ENCODE data around the gene SEC24C.
"Not testable (repeated sequence)": the region's sequence is repeated elsewhere in the genome, so short reads cannot be mapped to it uniquely, and the experiment has no call there.

SEC24C gene

DNA sequence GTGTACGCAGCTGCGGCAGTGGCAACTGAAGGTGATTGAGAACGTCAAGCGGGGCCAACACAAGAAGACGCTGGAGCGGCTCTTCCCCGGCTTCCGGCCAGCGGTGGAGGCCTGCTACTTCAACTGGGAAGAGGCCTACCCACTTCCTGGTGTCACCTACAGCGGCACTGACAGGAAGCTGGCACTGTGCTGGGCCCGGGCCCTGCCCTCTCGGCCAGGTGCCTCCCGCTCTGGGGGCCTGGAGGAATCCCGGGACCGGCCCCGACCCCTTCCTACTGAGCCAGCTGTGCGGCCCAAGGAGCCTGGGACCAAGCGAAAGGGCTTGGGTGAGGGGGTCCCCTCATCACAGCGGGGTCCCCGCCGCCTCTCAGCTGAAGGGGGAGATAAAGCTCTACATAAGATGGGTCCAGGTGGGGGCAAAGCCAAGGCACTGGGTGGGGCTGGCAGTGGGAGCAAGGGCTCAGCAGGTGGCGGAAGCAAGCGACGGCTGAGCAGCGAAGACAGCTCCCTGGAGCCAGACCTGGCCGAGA, 47.8 kb downstream of the SEC24C start:
- Histone ChIP-seq H3K9me2 (replicated peaks; ENCODE audit: control insufficient read depth, low read length) (no peaks in the 10 kb centered on the region), H3F3A (ENCODE audit: control insufficient read depth, insufficient read depth) (no peaks in the 10 kb centered on the region), H3K9me3 (ENCODE audit: control insufficient read depth, insufficient read depth, low read length) (no peaks in the 10 kb centered on the region), H3K79me2 (ENCODE audit: control insufficient read depth, low read length) (peaks cover 6% of the 10 kb centered on the region), H3K27ac (ENCODE audit: low read depth, low read length) (no peak overlapping the region), H3K36me3 (ENCODE audit: control insufficient read depth, low read length) (peaks cover 50% of the 10 kb centered on the region), H3K27me3 (ENCODE audit: control insufficient read depth, low read length) (no peaks in the 10 kb centered on the region), H3K4me2 (ENCODE audit: low read length) (no peak overlapping the region), H3K4me3 (ENCODE audit: low read length) (no peak overlapping the region), H3K4me1 (ENCODE audit: control insufficient read depth, low read length) (peaks cover 4% of the 10 kb centered on the region; the same call in 1 of the 2 replicates), H4K20me1 (ENCODE audit: control insufficient read depth, insufficient read depth, low read depth, low read length) (no peaks in the 10 kb centered on the region)
- TF ChIP-seq, protein P1, sequence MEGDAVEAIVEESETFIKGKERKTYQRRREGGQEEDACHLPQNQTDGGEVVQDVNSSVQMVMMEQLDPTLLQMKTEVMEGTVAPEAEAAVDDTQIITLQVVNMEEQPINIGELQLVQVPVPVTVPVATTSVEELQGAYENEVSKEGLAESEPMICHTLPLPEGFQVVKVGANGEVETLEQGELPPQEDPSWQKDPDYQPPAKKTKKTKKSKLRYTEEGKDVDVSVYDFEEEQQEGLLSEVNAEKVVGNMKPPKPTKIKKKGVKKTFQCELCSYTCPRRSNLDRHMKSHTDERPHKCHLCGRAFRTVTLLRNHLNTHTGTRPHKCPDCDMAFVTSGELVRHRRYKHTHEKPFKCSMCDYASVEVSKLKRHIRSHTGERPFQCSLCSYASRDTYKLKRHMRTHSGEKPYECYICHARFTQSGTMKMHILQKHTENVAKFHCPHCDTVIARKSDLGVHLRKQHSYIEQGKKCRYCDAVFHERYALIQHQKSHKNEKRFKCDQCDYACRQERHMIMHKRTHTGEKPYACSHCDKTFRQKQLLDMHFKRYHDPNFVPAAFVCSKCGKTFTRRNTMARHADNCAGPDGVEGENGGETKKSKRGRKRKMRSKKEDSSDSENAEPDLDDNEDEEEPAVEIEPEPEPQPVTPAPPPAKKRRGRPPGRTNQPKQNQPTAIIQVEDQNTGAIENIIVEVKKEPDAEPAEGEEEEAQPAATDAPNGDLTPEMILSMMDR (IDR thresholded peaks at IDR 0.05; ENCODE audit: low read depth, low read length, poor library complexity, severe bottlenecking) = no peak
- TF ChIP-seq EZH2phosphoT487 (IDR thresholded peaks at IDR 0.05; ENCODE audit: borderline replicate concordance, low read length) = no peak

GRCh38 chr10:73793456-73793855, 49.3 kb downstream of the SEC24C start:
- H3K36me3 ChIP-seq (ENCODE audit: control insufficient read depth, low read length) = peaks cover 63% of the 10 kb centered on the region
- no peaks in the 10 kb centered on the region for H3K9me2 ChIP-seq (replicated peaks; ENCODE audit: control insufficient read depth, low read length)
- H4K20me1 ChIP-seq (ENCODE audit: control insufficient read depth, insufficient read depth, low read depth, low read length) = no peaks in the 10 kb centered on the region
- H3K9me3 ChIP-seq (ENCODE audit: control insufficient read depth, insufficient read depth, low read length) = no peaks in the 10 kb centered on the region
- no peaks in the 10 kb centered on the region for H3F3A ChIP-seq (ENCODE audit: control insufficient read depth, insufficient read depth)
- no peak for TF ChIP-seq EZH2phosphoT487 (IDR thresholded peaks at IDR 0.05; ENCODE audit: borderline replicate concordance, low read length)
- TF ChIP-seq, protein P1 (IDR thresholded peaks at IDR 0.05; ENCODE audit: low read depth, low read length, poor library complexity, severe bottlenecking) = no peak
- no peaks in the 10 kb centered on the region for H3K79me2 ChIP-seq (ENCODE audit: control insufficient read depth, low read length)
- no peaks in the 10 kb centered on the region for H3K27me3 ChIP-seq (ENCODE audit: control insufficient read depth, low read length)
- H3K4me1 ChIP-seq (ENCODE audit: control insufficient read depth, low read length) = no peaks in the 10 kb centered on the region
- no peak overlapping the region for H3K27ac ChIP-seq (ENCODE audit: low read depth, low read length)
- no peak overlapping the region for H3K4me2 ChIP-seq (ENCODE audit: low read length)
- no peak overlapping the region for H3K4me3 ChIP-seq (ENCODE audit: low read length)

- H3K9me3 ChIP-seq (ENCODE audit: control insufficient read depth, insufficient read depth, low read length); H3F3A ChIP-seq (ENCODE audit: control insufficient read depth, insufficient read depth); H3K27me3 ChIP-seq (ENCODE audit: control insufficient read depth, low read length); H3K4me1 ChIP-seq (ENCODE audit: control insufficient read depth, low read length); H4K20me1 ChIP-seq (ENCODE audit: control insufficient read depth, insufficient read depth, low read depth, low read length); H3K9me2 ChIP-seq (replicated peaks; ENCODE audit: control insufficient read depth, low read length); H3K4me2 ChIP-seq (ENCODE audit: low read length); H3K79me2 ChIP-seq (ENCODE audit: control insufficient read depth, low read length); H3K4me3 ChIP-seq (ENCODE audit: low read length); H3K27ac ChIP-seq (ENCODE audit: low read depth, low read length): not testable (repeated sequence)
- H3K36me3 ChIP-seq (ENCODE audit: control insufficient read depth, low read length) = peaks cover 71% of the 10 kb centered on the region
Observed at GRCh38 chr10:73795491-73795890, 51.3 kb downstream of the SEC24C start.

DNA sequence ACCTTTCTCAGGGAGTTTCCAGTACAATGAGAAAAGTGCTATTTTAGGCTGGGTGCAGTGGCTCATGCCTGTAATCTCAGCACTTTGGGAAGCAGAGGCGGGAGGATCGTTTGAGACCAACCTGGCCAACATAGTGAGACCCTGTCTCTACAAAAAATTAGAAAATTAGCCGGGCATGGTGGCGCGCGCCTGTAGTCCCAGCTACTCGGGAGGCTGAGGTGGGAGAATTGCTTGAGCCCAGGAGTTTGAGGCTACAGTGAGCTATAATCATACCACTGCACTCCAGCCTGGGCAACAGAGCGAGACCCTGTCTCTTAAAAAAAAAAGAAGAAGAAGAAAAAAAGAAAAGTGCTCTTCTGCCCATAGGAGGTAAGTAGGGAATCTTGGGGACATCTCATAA, 51.9 kb downstream of the SEC24C start:
- H3K27ac ChIP-seq (ENCODE audit: low read depth, low read length); H3F3A ChIP-seq (ENCODE audit: control insufficient read depth, insufficient read depth); H3K4me1 ChIP-seq (ENCODE audit: control insufficient read depth, low read length); H3K4me2 ChIP-seq (ENCODE audit: low read length); H3K9me2 ChIP-seq (replicated peaks; ENCODE audit: control insufficient read depth, low read length); H3K79me2 ChIP-seq (ENCODE audit: control insufficient read depth, low read length); H3K9me3 ChIP-seq (ENCODE audit: control insufficient read depth, insufficient read depth, low read length); H3K4me3 ChIP-seq (ENCODE audit: low read length); H4K20me1 ChIP-seq (ENCODE audit: control insufficient read depth, insufficient read depth, low read depth, low read length); H3K27me3 ChIP-seq (ENCODE audit: control insufficient read depth, low read length): not testable (repeated sequence)
- H3K36me3 ChIP-seq (ENCODE audit: control insufficient read depth, low read length) = peaks cover 70% of the 10 kb centered on the region

All from DOHH2 (cell line).